GM23338 (cell line): ENCODE data around the gene SPHKAP. TPM values are rescaled to one million over a fixed set of nuclear protein-coding genes. Genes with fewer than 3 reads are reported as not detected.
"Not testable (repeated sequence)": the region's sequence is repeated elsewhere in the genome, so short reads cannot be mapped to it uniquely, and the experiment has no call there.

Experiments
- ATAC-seq: fragments of 200-7000 bp; cut with Tn5 transposase; 3 replicates; pipeline ENCODE4 v1.9.1; 2020
- DNase-seq: peaks from one replicate; pipeline ENCODE4 v3.0.0-alpha.2; 2015; ENCODE audit warnings: low spot score
- H2AFZ ChIP-seq: fragments of 200-600 bp; sonication (generic); 2 replicates; pipeline ENCODE4 v1.8.0; 2016; ENCODE audit warnings: antibody characterized with exemption, mild to moderate bottlenecking, moderate library complexity
- H3F3A ChIP-seq: fragments of 200-600 bp; sonication (generic); replicated peaks from 2 replicates; pipeline ENCODE4 v1.8.0; 2017; ENCODE audit warnings: antibody characterized with exemption, mixed run types, low read depth
- H3K27ac ChIP-seq: fragments of 200-600 bp; sonication (generic); 2 replicates; pipeline ENCODE4 v1.6.1; 2016; ENCODE audit warnings: low read depth
- H3K27me3 ChIP-seq: fragments of 200-600 bp; sonication (generic); 2 replicates; pipeline ENCODE4 v1.8.0; 2016; ENCODE audit warnings: mild to moderate bottlenecking, mixed run types, moderate library complexity; ENCODE audit not compliant: insufficient read depth
- H3K36me3 ChIP-seq: fragments of 200-600 bp; sonication (generic); 2 replicates; pipeline ENCODE4 v1.8.0; 2016; ENCODE audit warnings: mild to moderate bottlenecking; ENCODE audit not compliant: insufficient read depth
- H3K4me1 ChIP-seq: fragments of 200-600 bp; sonication (generic); 2 replicates; pipeline ENCODE4 v1.8.0; 2016; ENCODE audit warnings: mild to moderate bottlenecking, moderate library complexity; ENCODE audit not compliant: insufficient read depth
- H3K4me2 ChIP-seq: fragments of 200-600 bp; sonication (generic); 2 replicates; pipeline ENCODE4 v1.7.1; 2017; ENCODE audit warnings: mixed run types
- H3K4me3 ChIP-seq: fragments of 200-600 bp; sonication (generic); 2 replicates; pipeline ENCODE4 v1.6.1; 2016; ENCODE audit warnings: mixed run types
- H3K79me2 ChIP-seq: fragments of 200-600 bp; sonication (generic); replicated peaks from 2 replicates; pipeline ENCODE4 v1.8.0; 2017; ENCODE audit warnings: mild to moderate bottlenecking; ENCODE audit not compliant: insufficient read depth
- H3K9me2 ChIP-seq: fragments of 200-600 bp; sonication (generic); 2 replicates; pipeline ENCODE4 v1.8.0; 2017; ENCODE audit not compliant: insufficient read depth
- H4K20me1 ChIP-seq: fragments of 200-600 bp; sonication (generic); replicated peaks from 2 replicates; pipeline ENCODE4 v1.8.0; 2017; ENCODE audit warnings: mild to moderate bottlenecking; ENCODE audit not compliant: insufficient read depth
- H3K27ac Mint-ChIP-seq: 2 replicates; pipeline ENCODE4 v1.8.0; 2020; ENCODE audit warnings: inconsistent platforms, mild to moderate bottlenecking, moderate library complexity, mixed read lengths
- H3K27me3 Mint-ChIP-seq: 3 replicates; pipeline ENCODE4 v1.8.0; 2022; ENCODE audit warnings: low read depth, mild to moderate bottlenecking, moderate library complexity, mixed read lengths, inconsistent platforms; ENCODE audit not compliant: insufficient read depth, poor library complexity
- H3K36me3 Mint-ChIP-seq: 3 replicates; pipeline ENCODE4 v1.8.0; 2021; ENCODE audit warnings: low read depth, mild to moderate bottlenecking, inconsistent platforms, moderate library complexity, mixed read lengths
- H3K4me1 Mint-ChIP-seq: 3 replicates; pipeline ENCODE4 v1.8.0; 2020; ENCODE audit warnings: mild to moderate bottlenecking, inconsistent platforms, mixed read lengths
- H3K4me3 Mint-ChIP-seq: 3 replicates; pipeline ENCODE4 v1.8.0; 2021; ENCODE audit warnings: moderate library complexity, mild to moderate bottlenecking, inconsistent platforms, mixed read lengths
- H3K9me3 Mint-ChIP-seq: 3 replicates; pipeline ENCODE4 v1.8.0; 2020; ENCODE audit warnings: moderate library complexity, mild to moderate bottlenecking, inconsistent platforms, mixed read lengths
- JUNB ChIP-seq: IDR thresholded peaks from one replicate; pipeline ENCODE4 v1.6.1; 2016; ENCODE audit warnings: antibody characterized with exemption; ENCODE audit not compliant: unreplicated experiment
- NANOG ChIP-seq: IDR thresholded peaks from 2 replicates; pipeline ENCODE4 v1.6.1; 2016; ENCODE audit warnings: antibody characterized with exemption, borderline replicate concordance
- STAT1 ChIP-seq: IDR thresholded peaks from one replicate; pipeline ENCODE4 v1.6.1; 2016; ENCODE audit warnings: antibody characterized with exemption; ENCODE audit not compliant: unreplicated experiment
- polyA plus RNA-seq: library from polyadenylated mRNA; unstranded; fragments of >200 nt; fragmentation: Nextera tagmentation; extraction: Ambion mirVana; gene quantifications from 2 replicates; pipeline ENCODE4 v1.2.1, GENCODE V29; 2016
- total RNA-seq: library from RNA; depleted of rRNA; stranded (reverse); fragments of >200 nt; shearing (Covaris generic); gene quantifications from 2 replicates; pipeline ENCODE4 v1.2.3, GENCODE V29; 2014
- TF ChIP-seq, protein P1 (sequence below): fragments of 250-450 bp; sonication (Bioruptor Pico); IDR thresholded peaks from 2 replicates; pipeline ENCODE4 v1.5.0; 2020; ENCODE audit warnings: mild to moderate bottlenecking, moderate library complexity
- TF ChIP-seq, protein P2 (sequence below), 2 experiments: fragments of 200-600 bp in 1 of 2; sonication (generic) in 1 of 2; conservative IDR thresholded peaks; 2 replicates each; pipeline versions ENCODE4 v1.5.1 to v1.6.1; 2016 to 2017; ENCODE audit warnings: antibody characterized with exemption in 2 of 2, low read depth in 2 of 2, mild to moderate bottlenecking in 2 of 2, moderate library complexity in 1 of 2

SPHKAP gene
- total and polyA plus RNA-seq, 2 experiments from 2014 or later = 0.10 TPM; not detected in 1

DNA sequence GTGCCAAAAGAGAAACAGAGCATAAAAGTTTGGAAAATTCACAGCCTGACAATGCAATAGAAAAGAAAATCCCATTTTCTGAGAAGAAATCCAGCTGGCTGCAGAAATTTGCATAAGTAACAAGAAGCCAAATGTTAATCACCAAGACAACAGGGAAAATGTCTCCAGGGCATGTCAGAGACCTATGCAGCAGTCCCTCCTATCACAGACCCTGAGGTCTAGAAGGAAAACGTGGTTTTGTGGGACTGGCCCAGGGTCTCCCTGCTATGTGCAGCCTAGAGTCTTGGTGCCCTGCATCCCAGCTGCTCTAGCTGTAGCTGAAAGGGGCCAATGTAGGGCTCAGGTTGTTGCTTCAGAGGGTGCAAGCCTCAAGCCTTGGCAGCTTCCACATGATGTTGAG is 104.8 kb downstream of the SPHKAP start:
- not testable (repeated sequence) for H3K4me3 Mint-ChIP-seq, H3K4me2 ChIP-seq, H3K27ac ChIP-seq, H3K36me3 ChIP-seq, H3F3A ChIP-seq, H3K4me3 ChIP-seq, ATAC-seq, H3K27me3 Mint-ChIP-seq, H3K27ac Mint-ChIP-seq, H3K36me3 Mint-ChIP-seq, H4K20me1 ChIP-seq, DNase-seq, H3K4me1 ChIP-seq, H3K27me3 ChIP-seq, H2AFZ ChIP-seq, H3K79me2 ChIP-seq, H3K4me1 Mint-ChIP-seq, H3K9me3 Mint-ChIP-seq
- H3K9me2 ChIP-seq = peaks cover 16% of the 10 kb centered on the region

DNA sequence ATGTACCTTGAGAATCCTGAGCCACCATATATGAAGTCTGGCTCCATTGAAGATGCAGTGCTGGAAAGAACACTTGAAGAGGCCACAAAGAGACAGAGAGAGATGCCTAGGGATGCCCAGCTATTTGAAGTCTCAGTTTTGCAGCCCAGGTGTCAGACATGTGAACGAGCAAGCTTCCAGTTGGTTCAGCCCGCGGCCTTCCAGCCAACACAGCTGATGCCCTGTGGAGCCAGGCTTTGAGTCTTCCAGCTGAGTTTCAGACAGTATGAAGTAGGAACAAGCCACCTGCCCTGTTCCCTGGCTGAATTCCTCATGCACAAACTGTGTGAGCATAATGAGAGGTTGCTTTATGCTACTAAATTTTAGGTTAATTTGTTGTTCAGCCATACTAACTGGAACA is 108.8 kb downstream of the SPHKAP start:
- no peak overlapping the region for H3K4me2 ChIP-seq
- no peaks in the 10 kb centered on the region for H3K27me3 ChIP-seq
- H3K27me3 Mint-ChIP-seq = peaks cover 3% of the 10 kb centered on the region
- H3K27ac Mint-ChIP-seq = no peak overlapping the region
- no peak for TF ChIP-seq STAT1
- TF ChIP-seq NANOG = no peak
- TF ChIP-seq, protein P1, sequence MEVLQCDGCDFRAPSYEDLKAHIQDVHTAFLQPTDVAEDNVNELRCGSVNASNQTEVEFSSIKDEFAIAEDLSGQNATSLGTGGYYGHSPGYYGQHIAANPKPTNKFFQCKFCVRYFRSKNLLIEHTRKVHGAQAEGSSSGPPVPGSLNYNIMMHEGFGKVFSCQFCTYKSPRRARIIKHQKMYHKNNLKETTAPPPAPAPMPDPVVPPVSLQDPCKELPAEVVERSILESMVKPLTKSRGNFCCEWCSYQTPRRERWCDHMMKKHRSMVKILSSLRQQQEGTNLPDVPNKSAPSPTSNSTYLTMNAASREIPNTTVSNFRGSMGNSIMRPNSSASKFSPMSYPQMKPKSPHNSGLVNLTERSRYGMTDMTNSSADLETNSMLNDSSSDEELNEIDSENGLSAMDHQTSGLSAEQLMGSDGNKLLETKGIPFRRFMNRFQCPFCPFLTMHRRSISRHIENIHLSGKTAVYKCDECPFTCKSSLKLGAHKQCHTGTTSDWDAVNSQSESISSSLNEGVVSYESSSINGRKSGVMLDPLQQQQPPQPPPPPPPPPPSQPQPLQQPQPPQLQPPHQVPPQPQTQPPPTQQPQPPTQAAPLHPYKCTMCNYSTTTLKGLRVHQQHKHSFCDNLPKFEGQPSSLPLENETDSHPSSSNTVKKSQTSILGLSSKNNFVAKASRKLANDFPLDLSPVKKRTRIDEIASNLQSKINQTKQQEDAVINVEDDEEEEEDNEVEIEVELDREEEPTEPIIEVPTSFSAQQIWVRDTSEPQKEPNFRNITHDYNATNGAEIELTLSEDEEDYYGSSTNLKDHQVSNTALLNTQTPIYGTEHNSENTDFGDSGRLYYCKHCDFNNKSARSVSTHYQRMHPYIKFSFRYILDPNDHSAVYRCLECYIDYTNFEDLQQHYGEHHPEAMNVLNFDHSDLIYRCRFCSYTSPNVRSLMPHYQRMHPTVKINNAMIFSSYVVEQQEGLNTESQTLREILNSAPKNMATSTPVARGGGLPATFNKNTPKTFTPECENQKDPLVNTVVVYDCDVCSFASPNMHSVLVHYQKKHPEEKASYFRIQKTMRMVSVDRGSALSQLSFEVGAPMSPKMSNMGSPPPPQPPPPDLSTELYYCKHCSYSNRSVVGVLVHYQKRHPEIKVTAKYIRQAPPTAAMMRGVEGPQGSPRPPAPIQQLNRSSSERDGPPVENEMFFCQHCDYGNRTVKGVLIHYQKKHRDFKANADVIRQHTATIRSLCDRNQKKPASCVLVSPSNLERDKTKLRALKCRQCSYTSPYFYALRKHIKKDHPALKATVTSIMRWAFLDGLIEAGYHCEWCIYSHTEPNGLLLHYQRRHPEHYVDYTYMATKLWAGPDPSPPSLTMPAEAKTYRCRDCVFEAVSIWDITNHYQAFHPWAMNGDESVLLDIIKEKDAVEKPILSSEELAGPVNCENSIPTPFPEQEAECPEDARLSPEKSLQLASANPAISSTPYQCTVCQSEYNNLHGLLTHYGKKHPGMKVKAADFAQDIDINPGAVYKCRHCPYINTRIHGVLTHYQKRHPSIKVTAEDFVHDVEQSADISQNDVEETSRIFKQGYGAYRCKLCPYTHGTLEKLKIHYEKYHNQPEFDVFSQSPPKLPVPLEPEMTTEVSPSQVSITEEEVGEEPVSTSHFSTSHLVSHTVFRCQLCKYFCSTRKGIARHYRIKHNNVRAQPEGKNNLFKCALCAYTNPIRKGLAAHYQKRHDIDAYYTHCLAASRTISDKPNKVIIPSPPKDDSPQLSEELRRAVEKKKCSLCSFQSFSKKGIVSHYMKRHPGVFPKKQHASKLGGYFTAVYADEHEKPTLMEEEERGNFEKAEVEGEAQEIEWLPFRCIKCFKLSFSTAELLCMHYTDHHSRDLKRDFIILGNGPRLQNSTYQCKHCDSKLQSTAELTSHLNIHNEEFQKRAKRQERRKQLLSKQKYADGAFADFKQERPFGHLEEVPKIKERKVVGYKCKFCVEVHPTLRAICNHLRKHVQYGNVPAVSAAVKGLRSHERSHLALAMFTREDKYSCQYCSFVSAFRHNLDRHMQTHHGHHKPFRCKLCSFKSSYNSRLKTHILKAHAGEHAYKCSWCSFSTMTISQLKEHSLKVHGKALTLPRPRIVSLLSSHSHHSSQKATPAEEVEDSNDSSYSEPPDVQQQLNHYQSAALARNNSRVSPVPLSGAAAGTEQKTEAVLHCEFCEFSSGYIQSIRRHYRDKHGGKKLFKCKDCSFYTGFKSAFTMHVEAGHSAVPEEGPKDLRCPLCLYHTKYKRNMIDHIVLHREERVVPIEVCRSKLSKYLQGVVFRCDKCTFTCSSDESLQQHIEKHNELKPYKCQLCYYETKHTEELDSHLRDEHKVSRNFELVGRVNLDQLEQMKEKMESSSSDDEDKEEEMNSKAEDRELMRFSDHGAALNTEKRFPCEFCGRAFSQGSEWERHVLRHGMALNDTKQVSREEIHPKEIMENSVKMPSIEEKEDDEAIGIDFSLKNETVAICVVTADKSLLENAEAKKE = no peak
- TF ChIP-seq JUNB = no peak
- TF ChIP-seq, protein P2, sequence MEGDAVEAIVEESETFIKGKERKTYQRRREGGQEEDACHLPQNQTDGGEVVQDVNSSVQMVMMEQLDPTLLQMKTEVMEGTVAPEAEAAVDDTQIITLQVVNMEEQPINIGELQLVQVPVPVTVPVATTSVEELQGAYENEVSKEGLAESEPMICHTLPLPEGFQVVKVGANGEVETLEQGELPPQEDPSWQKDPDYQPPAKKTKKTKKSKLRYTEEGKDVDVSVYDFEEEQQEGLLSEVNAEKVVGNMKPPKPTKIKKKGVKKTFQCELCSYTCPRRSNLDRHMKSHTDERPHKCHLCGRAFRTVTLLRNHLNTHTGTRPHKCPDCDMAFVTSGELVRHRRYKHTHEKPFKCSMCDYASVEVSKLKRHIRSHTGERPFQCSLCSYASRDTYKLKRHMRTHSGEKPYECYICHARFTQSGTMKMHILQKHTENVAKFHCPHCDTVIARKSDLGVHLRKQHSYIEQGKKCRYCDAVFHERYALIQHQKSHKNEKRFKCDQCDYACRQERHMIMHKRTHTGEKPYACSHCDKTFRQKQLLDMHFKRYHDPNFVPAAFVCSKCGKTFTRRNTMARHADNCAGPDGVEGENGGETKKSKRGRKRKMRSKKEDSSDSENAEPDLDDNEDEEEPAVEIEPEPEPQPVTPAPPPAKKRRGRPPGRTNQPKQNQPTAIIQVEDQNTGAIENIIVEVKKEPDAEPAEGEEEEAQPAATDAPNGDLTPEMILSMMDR (conservative IDR thresholded peaks at IDR 0.05; ENCODE audit: low read depth in 2 of 2) = no peak
- H3K9me2 ChIP-seq = peaks cover 10% of the 10 kb centered on the region
- H3K4me1 ChIP-seq = no peaks in the 10 kb centered on the region
- no peaks in the 10 kb centered on the region for H3K36me3 ChIP-seq
- H4K20me1 ChIP-seq = no peaks in the 10 kb centered on the region
- no peak overlapping the region for H3K4me3 Mint-ChIP-seq
- no peak for DNase-seq
- no peaks in the 10 kb centered on the region for H3K79me2 ChIP-seq
- no peak overlapping the region for H2AFZ ChIP-seq
- H3K9me3 Mint-ChIP-seq = no peaks in the 10 kb centered on the region
- H3K4me3 ChIP-seq = no peak overlapping the region
- H3K27ac ChIP-seq = no peak overlapping the region
- no peaks in the 10 kb centered on the region for H3F3A ChIP-seq
- no peak for ATAC-seq
- no peaks in the 10 kb centered on the region for H3K36me3 Mint-ChIP-seq
- H3K4me1 Mint-ChIP-seq = no peaks in the 10 kb centered on the region; the same call in 2 of the 3 replicates
